Small intestine (tissue), 7 donors: ENCODE data around the gene TRIM29. TPM values are rescaled to one million over a fixed set of nuclear protein-coding genes. Genes with fewer than 3 reads are reported as not detected.
A peak's percentile ranks its signal among the peaks of the same experiment; 100 is the strongest.

Source experiments
- DNase-seq, 2 donors: peaks; one replicate each; pipeline versions ENCODE4 v3.0.0 to v3.0.0-alpha.2; 2013
- FAIRE-seq: peaks from 2 replicates; lab custom pipeline; 2012; peaks lifted over from hg19 to GRCh38; lab: Jason Lieb, UNC
- H3K27ac ChIP-seq, 3 donors: one replicate each; pipeline ENCODE4 v1.5.1; 2013; ENCODE audit warnings: low read length in 2 of 3, mild to moderate bottlenecking in 2 of 3, control low read depth in 1 of 3, inconsistent platforms in 1 of 3, low read depth in 1 of 3, moderate library complexity in 1 of 3
- H3K27me3 ChIP-seq, 3 donors: one replicate each; pipeline ENCODE4 v1.6.1; 2013; ENCODE audit warnings: low read length in 3 of 3, inconsistent platforms in 1 of 3; ENCODE audit not compliant: control insufficient read depth in 3 of 3, insufficient read depth in 3 of 3
- H3K36me3 ChIP-seq, 3 donors: one replicate each; pipeline ENCODE4 v1.6.1; 2013; ENCODE audit warnings: low read length in 3 of 3, inconsistent platforms in 1 of 3, low read depth in 1 of 3, mild to moderate bottlenecking in 1 of 3, moderate library complexity in 1 of 3; ENCODE audit not compliant: control insufficient read depth in 3 of 3, insufficient read depth in 2 of 3
- H3K4me1 ChIP-seq, 3 donors: one replicate each; pipeline ENCODE4 v1.6.1; 2013; ENCODE audit warnings: low read length in 2 of 3, inconsistent platforms in 1 of 3, low read depth in 1 of 3, mild to moderate bottlenecking in 1 of 3, moderate library complexity in 1 of 3; ENCODE audit not compliant: control insufficient read depth in 3 of 3, insufficient read depth in 2 of 3
- H3K4me3 ChIP-seq, 3 donors: one replicate each; pipeline ENCODE4 v1.5.1; 2013; ENCODE audit warnings: low read length in 3 of 3, control low read depth in 1 of 3, inconsistent platforms in 1 of 3, low read depth in 1 of 3, mild to moderate bottlenecking in 1 of 3, moderate library complexity in 1 of 3
- H3K9me3 ChIP-seq, 2 donors: one replicate each; pipeline ENCODE4 v1.6.1; 2013; ENCODE audit warnings: low read depth in 1 of 2, low read length in 1 of 2; ENCODE audit not compliant: control insufficient read depth in 2 of 2, insufficient read depth in 1 of 2
- WGBS, 3 donors: extraction: QIAGEN DNeasy Blood & Tissue Kit; methylation state at CpG; one replicate each; pipeline ENCODE4 v1.1.7; 2013; 5-methylcytosine and 5-hydroxymethylcytosine counted together
- polyA plus RNA-seq, 4 donors: library from polyadenylated mRNA; stranded (reverse) in 3 of 4; unstranded in 1 of 4; fragments of 200-250 nt in 3 of 4; fragments of 120-200 nt in 1 of 4; gene quantifications; one replicate each; pipeline versions ENCODE4 v1.2.1 to v1.2.3, GENCODE V29; 2013
- donor health status: healthy with polysubstance abuse.
- donor health status: control.
- donor health status: control.
- donor health status: Bipolar disorder and iron deficiency.
- donor health status: healthy.

TRIM29 gene
- polyA plus RNA-seq, 4 donors = 1.1 to 10.3 (median 1.9) TPM

DNA sequence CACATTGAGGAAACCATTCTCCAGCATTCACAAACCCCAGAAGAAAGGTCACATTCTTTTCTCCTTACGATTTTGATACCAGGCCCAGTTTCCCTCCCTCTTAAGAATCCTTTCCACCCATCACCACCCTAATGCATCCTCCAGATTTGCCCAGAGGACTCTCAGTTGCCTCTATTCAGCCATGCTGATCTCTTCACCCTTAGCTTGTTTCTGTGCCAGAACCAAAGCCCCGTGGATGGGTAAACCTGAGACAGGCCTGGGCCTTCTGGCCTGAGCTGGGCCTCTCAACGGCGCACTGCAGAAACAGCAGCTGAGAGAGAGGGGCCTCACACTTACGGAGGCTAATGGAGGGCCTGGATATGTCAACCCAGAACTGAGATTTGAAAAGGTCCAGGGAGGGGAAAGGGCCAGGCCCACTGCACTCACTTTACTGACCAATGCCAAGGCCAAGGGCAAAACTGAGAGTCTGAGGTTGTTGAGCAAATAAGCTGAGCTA is 40.7 kb upstream of the TRIM29 start:
- Histone ChIP-seq H3K9me3 (no peaks in the 10 kb centered on the region), H3K36me3 (peaks cover 0 to 31% (median 0%) of the 10 kb centered on the region in 3 donors), H3K4me1 (peaks cover 0 to 38% (median 5%) of the 10 kb centered on the region in 3 donors), H3K27me3 (no peaks in the 10 kb centered on the region), H3K27ac (peak overlapping the region in 1 of 3 donors; percentile 32), H3K4me3 (no peak overlapping the region)
- FAIRE-seq = no peak
- 72 to 88% (median 83%) methylated on average over 5 of the region's 5 CpGs for WGBS, 3 donors
- no peak for DNase-seq

DNA sequence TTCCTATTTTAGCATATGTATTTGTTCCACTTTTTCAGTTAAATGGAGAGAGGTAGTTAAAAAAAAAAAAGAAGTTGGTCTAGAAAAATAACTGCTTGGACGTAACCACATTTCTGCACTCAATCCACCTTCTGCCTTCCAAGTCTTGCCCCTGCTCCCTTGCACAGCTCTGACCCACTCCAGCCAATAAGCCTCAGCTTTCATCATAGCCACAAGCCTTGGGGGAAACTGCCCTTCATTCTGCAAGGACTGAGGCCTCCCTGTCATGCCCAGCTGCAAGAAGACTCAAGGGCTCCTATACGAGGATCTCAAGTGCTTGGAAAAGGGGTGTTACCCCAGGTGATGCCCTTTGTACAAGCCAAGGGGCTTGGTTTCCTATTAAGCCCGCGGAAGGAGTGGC is 37.0 kb upstream of the TRIM29 start:
- Histone ChIP-seq H3K27me3 (peaks cover 0 to 8% (median 0%) of the 10 kb centered on the region in 3 donors), H3K36me3 (peaks cover 0 to 19% (median 0%) of the 10 kb centered on the region in 3 donors), H3K9me3 (no peaks in the 10 kb centered on the region), H3K4me3 (no peak overlapping the region), H3K27ac (no peak overlapping the region), H3K4me1 (peaks cover 0 to 29% (median 0%) of the 10 kb centered on the region in 3 donors)
- no peak for FAIRE-seq
- 29 to 64% (median 48%) methylated on average over 4 of the region's 4 CpGs for WGBS, 3 donors
- DNase-seq = peak; percentile 40 to 48

DNA sequence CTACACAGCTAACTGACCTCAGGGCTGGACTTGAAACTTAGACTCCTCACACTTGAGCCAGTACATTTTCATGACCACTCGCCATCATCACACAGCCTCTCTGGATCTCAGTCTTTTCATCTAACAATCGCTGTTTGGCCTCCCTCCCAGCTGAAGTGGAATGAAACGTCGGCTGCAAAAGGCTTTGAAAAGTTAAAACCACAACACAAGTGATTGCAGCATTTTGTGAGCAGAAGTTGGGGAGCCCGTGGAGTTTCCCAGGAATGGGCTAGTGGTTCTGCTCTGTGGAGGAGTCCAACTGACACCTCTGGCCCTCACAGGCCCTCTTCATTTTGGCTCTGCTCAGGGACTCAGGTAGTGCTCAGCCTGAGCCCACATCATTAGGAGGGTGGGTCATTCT is 35.9 kb upstream of the TRIM29 start:
- DNase-seq (no peak), FAIRE-seq (no peak)
- WGBS, 3 donors = 45 to 70% (median 60%) methylated on average over 5 of the region's 5 CpGs
- Histone ChIP-seq H3K9me3 (no peaks in the 10 kb centered on the region), H3K27ac (no peak overlapping the region), H3K36me3 (peaks cover 0 to 12% (median 0%) of the 10 kb centered on the region in 3 donors), H3K27me3 (peaks cover 0 to 16% (median 0%) of the 10 kb centered on the region in 3 donors), H3K4me1 (peaks cover 0 to 38% (median 0%) of the 10 kb centered on the region in 3 donors), H3K4me3 (no peak overlapping the region)

DNA sequence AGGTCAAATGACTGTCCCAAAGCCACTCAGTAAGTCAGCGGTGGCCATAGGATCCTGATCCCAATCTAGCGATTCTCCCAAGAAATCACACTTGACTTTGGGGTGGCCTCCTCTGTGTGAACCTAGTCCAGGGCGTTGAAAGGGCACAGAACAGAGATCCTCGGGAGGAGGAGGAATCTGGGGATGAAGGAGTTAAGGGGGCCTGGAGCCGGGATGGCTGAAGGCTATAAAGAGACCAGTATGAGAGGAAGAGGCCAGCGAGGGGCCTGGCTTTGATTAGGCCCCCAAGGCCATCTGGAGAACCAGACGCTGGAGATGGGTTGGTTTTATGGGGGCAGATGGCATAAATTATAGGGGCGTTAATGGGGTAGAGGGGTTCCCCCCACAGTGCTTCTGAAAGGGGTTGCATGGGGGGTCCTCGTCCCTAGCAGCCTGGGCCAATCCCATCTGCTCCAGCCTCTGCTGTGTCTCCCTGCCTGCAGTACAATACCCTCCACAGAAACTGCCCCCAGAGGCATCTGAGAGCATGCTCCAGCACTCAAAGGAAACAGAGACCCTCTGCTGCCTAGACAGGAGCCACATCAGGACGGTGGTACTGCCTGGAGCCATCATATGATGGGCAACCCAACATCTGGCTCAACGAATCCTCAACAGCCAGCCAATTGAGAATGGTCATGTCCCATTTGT is 35.2 kb upstream of the TRIM29 start:
- H3K9me3 ChIP-seq = no peaks in the 10 kb centered on the region
- no peak overlapping the region for H3K4me3 ChIP-seq
- no peak overlapping the region for H3K27ac ChIP-seq
- peaks cover 0 to 9% (median 0%) of the 10 kb centered on the region in 3 donors for H3K36me3 ChIP-seq
- no peak for FAIRE-seq
- WGBS, 3 donors = 60 to 70% (median 69%) methylated on average over 11 of the region's 11 CpGs
- no peak for DNase-seq
- H3K4me1 ChIP-seq = peaks cover 0 to 44% (median 0%) of the 10 kb centered on the region in 3 donors
- peaks cover 0 to 23% (median 0%) of the 10 kb centered on the region in 3 donors for H3K27me3 ChIP-seq

DNA sequence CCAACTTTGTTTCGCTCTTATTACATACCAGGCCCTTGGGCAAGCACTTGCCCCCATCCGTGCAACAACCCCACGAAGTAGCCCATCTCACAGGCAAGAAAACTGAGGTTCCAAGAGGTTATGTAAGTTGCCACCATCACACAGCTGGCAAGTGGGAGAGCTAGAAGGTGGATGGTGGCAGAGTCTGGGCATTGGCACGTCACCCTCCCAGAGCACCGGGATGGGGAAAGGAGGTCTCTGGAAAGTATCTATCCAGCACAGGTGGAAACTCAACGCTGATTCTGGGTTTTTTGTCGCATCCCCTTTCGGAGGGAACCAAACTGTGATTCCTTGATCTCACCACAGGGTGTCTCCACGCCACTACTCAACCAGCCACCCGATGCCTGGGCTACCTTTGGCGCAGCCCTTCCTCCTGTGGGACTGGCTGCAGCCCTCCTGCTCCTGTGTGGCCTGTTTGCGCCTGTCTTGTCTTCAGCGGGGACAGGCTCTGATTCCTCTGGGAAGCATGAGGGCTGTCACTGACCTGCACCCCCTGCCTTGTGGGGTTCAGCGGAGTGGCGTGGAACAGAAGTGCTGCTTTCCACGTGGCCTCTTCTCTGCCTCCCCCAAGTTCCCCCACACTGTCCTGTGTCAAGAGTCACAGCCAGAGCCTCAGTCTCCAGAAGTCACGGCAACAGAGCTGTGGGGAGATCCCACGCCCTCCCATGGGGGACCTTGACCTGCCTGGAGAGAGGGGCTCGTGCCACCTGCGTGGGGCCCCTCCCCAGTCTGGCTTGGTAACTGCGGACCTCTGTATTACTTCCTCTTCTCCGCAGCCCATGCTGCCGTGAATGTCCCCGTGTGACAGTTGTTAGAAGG is 34.4 kb upstream of the TRIM29 start:
- Histone ChIP-seq H3K27ac (no peak overlapping the region), H3K27me3 (peaks cover 0 to 32% (median 3%) of the 10 kb centered on the region in 3 donors), H3K4me1 (peaks cover 0 to 45% (median 0%) of the 10 kb centered on the region in 3 donors), H3K9me3 (no peaks in the 10 kb centered on the region), H3K4me3 (no peak overlapping the region), H3K36me3 (peaks cover 0 to 9% (median 0%) of the 10 kb centered on the region in 3 donors)
- WGBS, 3 donors = 21 to 25% (median 25%) methylated on average over 24 of the region's 24 CpGs
- no peak for FAIRE-seq
- DNase-seq = peak; percentile 75 to 76

DNA sequence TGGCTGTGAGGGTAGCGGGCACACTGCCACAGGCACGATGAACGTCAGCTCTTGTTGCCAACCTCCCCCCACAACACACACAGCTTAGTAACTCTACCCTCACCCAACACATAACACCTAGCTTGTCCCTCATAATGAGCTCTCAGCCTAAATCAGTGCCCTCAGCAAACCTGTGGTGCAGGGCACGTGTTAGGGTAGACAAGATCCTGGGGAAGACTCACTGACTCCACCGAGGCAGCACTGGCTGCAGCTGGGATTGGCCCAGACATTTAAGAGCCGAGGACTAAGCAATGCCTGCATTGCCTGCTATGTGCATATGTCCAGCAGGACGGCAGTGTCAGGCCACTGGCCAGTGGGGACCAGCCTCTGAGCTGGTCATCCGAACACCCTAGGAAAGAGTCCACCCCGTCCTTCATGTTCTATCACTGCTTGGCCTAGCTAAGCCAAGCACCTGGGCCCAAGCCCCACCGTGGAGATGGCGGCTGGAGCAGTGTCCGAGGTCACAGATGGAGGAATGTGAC is 32.9 kb upstream of the TRIM29 start:
- Histone ChIP-seq H3K4me3 (no peak overlapping the region), H3K36me3 (peaks cover 0 to 9% (median 0%) of the 10 kb centered on the region in 3 donors), H3K9me3 (no peaks in the 10 kb centered on the region), H3K27ac (no peak overlapping the region), H3K4me1 (peaks cover 0 to 45% (median 0%) of the 10 kb centered on the region in 3 donors), H3K27me3 (peaks cover 3 to 40% (median 3%) of the 10 kb centered on the region in 3 donors)
- WGBS, 3 donors = 82 to 89% (median 82%) methylated on average over 12 of the region's 12 CpGs
- DNase-seq = no peak
- FAIRE-seq = no peak

DNA sequence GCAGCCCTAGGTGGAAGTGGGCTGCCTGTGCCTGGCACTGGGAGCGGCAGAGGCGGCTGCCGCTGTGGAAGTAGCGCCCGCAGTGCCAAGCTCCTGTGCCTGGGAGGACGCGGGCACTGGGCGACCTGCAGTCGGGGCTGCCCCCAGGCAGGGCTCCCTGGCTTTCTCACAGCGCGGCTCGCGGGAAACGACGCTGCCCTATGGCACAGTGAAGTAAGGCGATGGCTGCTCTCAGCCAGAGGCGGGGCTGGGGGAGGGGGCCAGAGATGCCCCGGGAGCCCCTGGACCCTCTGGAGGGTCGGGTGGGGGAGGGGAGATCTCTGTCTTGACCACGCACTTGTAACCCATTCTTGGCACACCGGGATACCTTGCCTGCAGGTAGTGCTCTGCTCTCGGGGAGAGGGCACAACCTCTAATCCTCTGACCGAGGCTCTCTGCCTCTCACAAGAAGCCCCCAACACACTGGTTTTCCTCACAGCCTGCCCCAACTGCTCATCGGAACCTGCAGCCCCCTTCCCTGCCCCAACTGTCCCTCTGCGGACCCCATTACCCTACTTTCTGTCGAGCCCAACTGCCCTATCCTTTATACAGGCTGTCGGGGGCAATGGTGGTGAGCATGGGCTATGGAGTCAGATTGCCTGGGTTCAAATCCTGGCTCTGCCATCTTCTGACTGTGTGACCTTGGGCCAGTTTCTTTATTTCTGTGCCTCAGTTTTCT is 32.2 kb upstream of the TRIM29 start:
- FAIRE-seq (no peak), DNase-seq (no peak)
- peaks cover 0 to 41% (median 0%) of the 10 kb centered on the region in 3 donors for H3K4me1 ChIP-seq
- H3K4me3 ChIP-seq = no peak overlapping the region
- peaks cover 3 to 40% (median 3%) of the 10 kb centered on the region in 3 donors for H3K27me3 ChIP-seq
- H3K27ac ChIP-seq = no peak overlapping the region
- peaks cover 0 to 3% of the 10 kb centered on the region in 2 donors for H3K9me3 ChIP-seq
- peaks cover 0 to 9% (median 0%) of the 10 kb centered on the region in 3 donors for H3K36me3 ChIP-seq
- 19 to 54% (median 29%) methylated on average over 26 to 27 of the region's 27 CpGs for WGBS, 3 donors
